Measurements from ENCODE around the gene NDUFAF2.

- TF ChIP-seq CTCF (IDR thresholded peaks at IDR 0.05) (no peak), ZFX (IDR thresholded peaks at IDR 0.05; ENCODE audit: borderline replicate concordance) (no peak)
Measured at GRCh38 chr5:61051267-61051666, 106.3 kb downstream of the NDUFAF2 start.

Measured in 22Rv1 (cell line).